Measurements from ENCODE around the gene SMIM5. TPM values are rescaled to one million over a fixed set of nuclear protein-coding genes. Genes with fewer than 3 reads are reported as not detected.

The SMIM5 gene
- total RNA-seq, 1 donor from 2014 or later, result 2.2 TPM

GRCh38 chr17:75627094-75627493 is 6.1 kb upstream of the SMIM5 start:
- no peaks in the 10 kb centered on the region for H3K9me3 ChIP-seq
- intact Hi-C loops (cut with DNase I), result no loop called here
- no peaks in the 10 kb centered on the region for H3K27me3 ChIP-seq
- H3K4me1 ChIP-seq, result no peaks in the 10 kb centered on the region
- no peak overlapping the region for H3K4me3 ChIP-seq
- H3K36me3 ChIP-seq, result peaks cover 0 to 22% of the 10 kb centered on the region in 2 donors
- TF ChIP-seq CTCF (IDR thresholded peaks at IDR 0.05) (no peak), POLR2AphosphoS5 (IDR thresholded peaks at IDR 0.05; ENCODE audit: insufficient read depth in 1 of 2, low read depth in 1 of 2) (no peak), POLR2A (IDR thresholded peaks at IDR 0.05) (no peak)
- no peak for DNase-seq (ENCODE audit: extremely low spot score in 2 of 2)
- H3K27ac ChIP-seq, result no peak overlapping the region

GRCh38 chr17:75628425-75628824 is 4.8 kb upstream of the SMIM5 start:
- peaks cover 0 to 22% of the 10 kb centered on the region in 2 donors for H3K36me3 ChIP-seq
- no peak for DNase-seq (ENCODE audit: extremely low spot score in 2 of 2)
- no peak overlapping the region for H3K27ac ChIP-seq
- no peak for TF ChIP-seq POLR2AphosphoS5 (IDR thresholded peaks at IDR 0.05; ENCODE audit: insufficient read depth in 1 of 2, low read depth in 1 of 2)
- TF ChIP-seq POLR2A (IDR thresholded peaks at IDR 0.05), result no peak
- no peak for TF ChIP-seq CTCF (IDR thresholded peaks at IDR 0.05)
- no peaks in the 10 kb centered on the region for H3K27me3 ChIP-seq
- no peaks in the 10 kb centered on the region for H3K9me3 ChIP-seq
- intact Hi-C loops (cut with DNase I), result no loop called here
- no peak overlapping the region for H3K4me3 ChIP-seq
- H3K4me1 ChIP-seq, result peaks cover 11% of the 10 kb centered on the region

GRCh38 chr17:75629157-75629556 is 4.1 kb upstream of the SMIM5 start:
- Histone ChIP-seq H3K36me3 (peaks cover 0 to 21% of the 10 kb centered on the region in 2 donors), H3K4me1 (peaks cover 18% of the 10 kb centered on the region), H3K4me3 (no peak overlapping the region), H3K9me3 (no peaks in the 10 kb centered on the region), H3K27me3 (no peaks in the 10 kb centered on the region), H3K27ac (no peak overlapping the region)
- intact Hi-C loops (cut with DNase I), result no loop called here
- TF ChIP-seq POLR2A (IDR thresholded peaks at IDR 0.05) (no peak), POLR2AphosphoS5 (IDR thresholded peaks at IDR 0.05; ENCODE audit: insufficient read depth in 1 of 2, low read depth in 1 of 2) (no peak), CTCF (IDR thresholded peaks at IDR 0.05) (no peak)
- DNase-seq (ENCODE audit: extremely low spot score in 2 of 2), result no peak

GRCh38 chr17:75630071-75630917 is 2.9 kb upstream of the SMIM5 start:
- peaks cover 0 to 9% of the 10 kb centered on the region in 2 donors for H3K36me3 ChIP-seq
- TF ChIP-seq POLR2A (IDR thresholded peaks at IDR 0.05) (no peak), POLR2AphosphoS5 (IDR thresholded peaks at IDR 0.05; ENCODE audit: insufficient read depth in 1 of 2, low read depth in 1 of 2) (no peak), CTCF (IDR thresholded peaks at IDR 0.05) (no peak)

GRCh38 chr17:75631353-75631752 is 1.9 kb upstream of the SMIM5 start:
- H3K27ac ChIP-seq, result no peak overlapping the region
- no peak for DNase-seq (ENCODE audit: extremely low spot score in 2 of 2)
- H3K9me3 ChIP-seq, result no peaks in the 10 kb centered on the region
- no peak overlapping the region for H3K4me3 ChIP-seq
- intact Hi-C loops (cut with DNase I), result loop anchor here (5.0 kb wide), 1 partner anchor 121 kb away; no protein-coding TSS in a partner anchor
- H3K27me3 ChIP-seq, result no peaks in the 10 kb centered on the region
- peaks cover 0 to 1% of the 10 kb centered on the region in 2 donors for H3K36me3 ChIP-seq
- TF ChIP-seq CTCF (IDR thresholded peaks at IDR 0.05) (no peak), POLR2AphosphoS5 (IDR thresholded peaks at IDR 0.05; ENCODE audit: insufficient read depth in 1 of 2, low read depth in 1 of 2) (no peak), POLR2A (IDR thresholded peaks at IDR 0.05) (no peak)
- peaks cover 25% of the 10 kb centered on the region for H3K4me1 ChIP-seq

More at GRCh38 chr17:75630071-75630917, 2.9 kb upstream of the SMIM5 start:
- no peaks in the 10 kb centered on the region for H3K27me3 ChIP-seq
- intact Hi-C loops (cut with DNase I), result loop anchor here (5.0 kb wide), 1 partner anchor 122 kb away; no protein-coding TSS in a partner anchor
- H3K27ac ChIP-seq, result no peak overlapping the region
- H3K9me3 ChIP-seq, result no peaks in the 10 kb centered on the region
- H3K4me1 ChIP-seq, result peaks cover 25% of the 10 kb centered on the region
- DNase-seq (ENCODE audit: extremely low spot score in 2 of 2), result no peak
- no peak overlapping the region for H3K4me3 ChIP-seq
